ENCODE data around the gene SUSD6. TPM values are rescaled to one million over a fixed set of nuclear protein-coding genes. Genes with fewer than 3 reads are reported as not detected.

The SUSD6 gene
- 9.2 and 11.7 TPM in 2 replicates for total RNA-seq

GRCh38 chr14:69611172-69612013 lies at the start of gene SUSD6:
Gene SUSD6, plus strand, starts transcription at chr14:69611596. Its CDS starts 46,997 bp downstream, at chr14:69658593.
- DNase-seq (ENCODE audit: low read depth, low spot score) = peak; percentile 64

- DNase-seq (ENCODE audit: low read depth, low spot score) = no peak
Observed at GRCh38 chr14:69561893-69562292, 49.5 kb upstream of the SUSD6 start.

GRCh38 chr14:69567563-69567962 lies 43.8 kb upstream of the SUSD6 start:
- no peak for DNase-seq (ENCODE audit: low read depth, low spot score)

- DNase-seq (ENCODE audit: low read depth, low spot score) = no peak
Observed at GRCh38 chr14:69569859-69570258, 41.5 kb upstream of the SUSD6 start.

- DNase-seq (ENCODE audit: low read depth, low spot score) = no peak
Observed at GRCh38 chr14:69570836-69571330, 40.5 kb upstream of the SUSD6 start.

GRCh38 chr14:69571449-69572029 lies 39.9 kb upstream of the SUSD6 start:
- DNase-seq (ENCODE audit: low read depth, low spot score) = no peak

- DNase-seq (ENCODE audit: low read depth, low spot score) = no peak
Observed at GRCh38 chr14:69572030-69572840, 39.2 kb upstream of the SUSD6 start.

GRCh38 chr14:69572841-69573135 lies 38.6 kb upstream of the SUSD6 start:
- DNase-seq (ENCODE audit: low read depth, low spot score) = no peak

GRCh38 chr14:69573205-69573830 lies 38.1 kb upstream of the SUSD6 start:
- DNase-seq (ENCODE audit: low read depth, low spot score) = no peak

GRCh38 chr14:69573831-69574262 lies 37.5 kb upstream of the SUSD6 start:
- no peak for DNase-seq (ENCODE audit: low read depth, low spot score)

- DNase-seq (ENCODE audit: low read depth, low spot score) = no peak
Observed at GRCh38 chr14:69574263-69574953, 37.0 kb upstream of the SUSD6 start, which contains the start of gene CCDC177. Gene CCDC177, minus strand, starts transcription at chr14:69574871. Its CDS starts 1,249 bp downstream, at chr14:69573622.

GRCh38 chr14:69574954-69575295 lies 36.5 kb upstream of the SUSD6 start:
- DNase-seq (ENCODE audit: low read depth, low spot score) = no peak

- no peak for DNase-seq (ENCODE audit: low read depth, low spot score)
Observed at GRCh38 chr14:69579476-69579875, 31.9 kb upstream of the SUSD6 start.

GRCh38 chr14:69580009-69580577 lies 31.3 kb upstream of the SUSD6 start:
- DNase-seq (ENCODE audit: low read depth, low spot score) = no peak

GRCh38 chr14:69581316-69581935 lies 30.0 kb upstream of the SUSD6 start:
- DNase-seq (ENCODE audit: low read depth, low spot score) = no peak

GRCh38 chr14:69582212-69582611 lies 29.2 kb upstream of the SUSD6 start:
- no peak for DNase-seq (ENCODE audit: low read depth, low spot score)

GRCh38 chr14:69582829-69583228 lies 28.6 kb upstream of the SUSD6 start:
- DNase-seq (ENCODE audit: low read depth, low spot score) = no peak

- no peak for DNase-seq (ENCODE audit: low read depth, low spot score)
Observed at GRCh38 chr14:69584389-69584788, 27.0 kb upstream of the SUSD6 start.

GRCh38 chr14:69586404-69586803 lies 25.0 kb upstream of the SUSD6 start:
- DNase-seq (ENCODE audit: low read depth, low spot score) = peak; percentile 49

GRCh38 chr14:69587389-69587788 lies 24.0 kb upstream of the SUSD6 start:
- DNase-seq (ENCODE audit: low read depth, low spot score) = no peak

Measured in pulmonary artery endothelial cell (primary cell).